HG03442 (cell line): Measurements from ENCODE around the gene CIT.

Experiments used
- ATAC-seq: cut with Tn5 transposase; IDR thresholded peaks from one replicate; pipeline ENCODE4 v1.9.1; 2021; ENCODE audit warnings: mild to moderate bottlenecking, moderate library complexity; ENCODE audit not compliant: unreplicated experiment

The CIT gene

GRCh38 chr12:119857041-119857591 lies 20.0 kb downstream of the CIT start:
- no peak for ATAC-seq

- no peak for ATAC-seq
These were observed 26.8 kb downstream of the CIT start for GRCh38 chr12:119850330-119850729.

- no peak for ATAC-seq
These were observed 34.0 kb downstream of the CIT start for GRCh38 chr12:119843100-119843499.

- no peak for ATAC-seq
These were observed 34.7 kb downstream of the CIT start for GRCh38 chr12:119842380-119842779.

- ATAC-seq: no peak
These were observed 35.5 kb downstream of the CIT start for GRCh38 chr12:119841433-119842210.

- no peak for ATAC-seq
These were observed 36.5 kb downstream of the CIT start for GRCh38 chr12:119840582-119840981.

- no peak for ATAC-seq
These were observed 37.0 kb downstream of the CIT start for GRCh38 chr12:119840168-119840567.

- no peak for ATAC-seq
These were observed 38.1 kb downstream of the CIT start for GRCh38 chr12:119838826-119839600.

- no peak for ATAC-seq
These were observed 40.3 kb downstream of the CIT start for GRCh38 chr12:119836781-119837180.

GRCh38 chr12:119835068-119835467 lies 42.1 kb downstream of the CIT start:
- no peak for ATAC-seq

- no peak for ATAC-seq
These were observed 47.7 kb downstream of the CIT start for GRCh38 chr12:119829439-119829838.

GRCh38 chr12:119828300-119828699 lies 48.8 kb downstream of the CIT start:
- no peak for ATAC-seq

- no peak for ATAC-seq
These were observed 49.4 kb downstream of the CIT start for GRCh38 chr12:119827760-119828159.

GRCh38 chr12:119826661-119827445 lies 50.3 kb downstream of the CIT start:
- ATAC-seq: no peak

GRCh38 chr12:119825262-119825661 lies 51.9 kb downstream of the CIT start:
- no peak for ATAC-seq

GRCh38 chr12:119822046-119822445 lies 55.1 kb downstream of the CIT start:
- ATAC-seq: no peak

- ATAC-seq: no peak
These were observed 57.8 kb downstream of the CIT start for GRCh38 chr12:119819322-119819721.

GRCh38 chr12:119817546-119818343 lies 59.4 kb downstream of the CIT start:
- ATAC-seq: no peak

- peak; percentile 54 for ATAC-seq
These were observed 68.1 kb downstream of the CIT start for GRCh38 chr12:119809023-119809422.

GRCh38 chr12:119808441-119808840 lies 68.7 kb downstream of the CIT start:
- no peak for ATAC-seq
